ENCODE measurements around the gene CCRL2.

- TF ChIP-seq CTCF (IDR thresholded peaks at IDR 0.05) = no peak
- TF ChIP-seq POLR2A (IDR thresholded peaks at IDR 0.05) = no peak
These were observed 20.9 kb upstream of the CCRL2 start for GRCh38 chr3:46386205-46386604.
